HL-60 (cell line): Measurements from ENCODE around the gene BCL2A1.
"Not testable (repeated sequence)": the region's sequence is repeated elsewhere in the genome, so short reads cannot be mapped to it uniquely, and the experiment has no call there.

ENCODE experiments used
- CTCF ChIP-seq: IDR thresholded peaks from one replicate; pipeline ENCODE4 v1.5.1; 2011; ENCODE audit warnings: low read length, control low read depth, inconsistent platforms; ENCODE audit not compliant: insufficient read depth
- GABPA ChIP-seq: IDR thresholded peaks from 2 replicates; pipeline ENCODE4 v1.6.1; 2012; ENCODE audit warnings: low read depth
- POLR2AphosphoS5 ChIP-seq: IDR thresholded peaks from 2 replicates; pipeline ENCODE4 v1.6.1; 2012; ENCODE audit warnings: low read depth
- SPI1 ChIP-seq: IDR thresholded peaks from 2 replicates; pipeline ENCODE4 v1.6.1; 2012; ENCODE audit warnings: low read depth, mild to moderate bottlenecking, borderline replicate concordance
- TF ChIP-seq, protein P1 (sequence below): IDR thresholded peaks from 2 replicates; pipeline ENCODE4 v1.6.1; 2012; ENCODE audit warnings: low read depth; ENCODE audit not compliant: insufficient replicate concordance

DNA sequence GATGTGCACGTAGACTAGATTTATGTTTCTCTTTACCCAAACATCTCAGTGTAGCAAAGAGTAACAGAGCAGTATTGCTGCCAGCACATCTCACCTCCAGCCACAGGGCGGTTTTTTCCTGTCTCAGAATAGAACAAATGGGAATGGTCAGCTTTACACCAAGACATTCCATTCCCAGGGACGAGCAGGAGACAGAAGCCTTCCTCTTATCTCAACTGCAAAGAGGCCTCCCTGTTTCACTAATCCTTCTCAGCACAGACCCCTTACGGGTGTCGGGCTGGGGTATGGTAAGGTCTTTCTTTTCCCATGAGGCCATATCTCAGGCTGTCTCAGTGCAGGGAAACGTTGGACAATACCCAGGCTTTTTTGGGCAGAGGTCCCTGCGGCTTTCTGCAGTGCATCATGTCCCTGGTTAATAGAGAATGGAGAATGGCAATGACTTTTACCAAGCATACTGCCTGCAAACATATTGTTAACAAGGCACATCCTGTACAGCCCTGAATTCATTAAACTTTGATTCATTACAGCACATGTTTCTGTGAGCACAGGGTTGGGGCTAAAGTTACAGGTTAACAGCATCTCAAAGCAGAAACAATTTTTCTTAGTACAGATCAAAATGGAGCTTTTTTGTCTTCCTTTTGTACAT lies 35.3 kb downstream of the BCL2A1 start:
- TF ChIP-seq POLR2AphosphoS5, CTCF, GABPA, SPI1: not testable (repeated sequence)
- TF ChIP-seq, protein P1, sequence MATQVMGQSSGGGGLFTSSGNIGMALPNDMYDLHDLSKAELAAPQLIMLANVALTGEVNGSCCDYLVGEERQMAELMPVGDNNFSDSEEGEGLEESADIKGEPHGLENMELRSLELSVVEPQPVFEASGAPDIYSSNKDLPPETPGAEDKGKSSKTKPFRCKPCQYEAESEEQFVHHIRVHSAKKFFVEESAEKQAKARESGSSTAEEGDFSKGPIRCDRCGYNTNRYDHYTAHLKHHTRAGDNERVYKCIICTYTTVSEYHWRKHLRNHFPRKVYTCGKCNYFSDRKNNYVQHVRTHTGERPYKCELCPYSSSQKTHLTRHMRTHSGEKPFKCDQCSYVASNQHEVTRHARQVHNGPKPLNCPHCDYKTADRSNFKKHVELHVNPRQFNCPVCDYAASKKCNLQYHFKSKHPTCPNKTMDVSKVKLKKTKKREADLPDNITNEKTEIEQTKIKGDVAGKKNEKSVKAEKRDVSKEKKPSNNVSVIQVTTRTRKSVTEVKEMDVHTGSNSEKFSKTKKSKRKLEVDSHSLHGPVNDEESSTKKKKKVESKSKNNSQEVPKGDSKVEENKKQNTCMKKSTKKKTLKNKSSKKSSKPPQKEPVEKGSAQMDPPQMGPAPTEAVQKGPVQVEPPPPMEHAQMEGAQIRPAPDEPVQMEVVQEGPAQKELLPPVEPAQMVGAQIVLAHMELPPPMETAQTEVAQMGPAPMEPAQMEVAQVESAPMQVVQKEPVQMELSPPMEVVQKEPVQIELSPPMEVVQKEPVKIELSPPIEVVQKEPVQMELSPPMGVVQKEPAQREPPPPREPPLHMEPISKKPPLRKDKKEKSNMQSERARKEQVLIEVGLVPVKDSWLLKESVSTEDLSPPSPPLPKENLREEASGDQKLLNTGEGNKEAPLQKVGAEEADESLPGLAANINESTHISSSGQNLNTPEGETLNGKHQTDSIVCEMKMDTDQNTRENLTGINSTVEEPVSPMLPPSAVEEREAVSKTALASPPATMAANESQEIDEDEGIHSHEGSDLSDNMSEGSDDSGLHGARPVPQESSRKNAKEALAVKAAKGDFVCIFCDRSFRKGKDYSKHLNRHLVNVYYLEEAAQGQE: not testable (repeated sequence)
